K562 (cell line): ENCODE measurements around the gene KAT7. TPM values are rescaled to one million over a fixed set of nuclear protein-coding genes. Genes with fewer than 3 reads are reported as not detected.

Experiments
- ARNT ChIP-seq, 2 experiments: fragments of 450-650 bp; IDR thresholded peaks; 2 replicates each; pipeline ENCODE4 v1.6.1; 2016; ENCODE audit warnings: mild to moderate bottlenecking in 1 of 2
- BACH1 ChIP-seq: fragments of 200-800 bp; sonication (Bioruptor generic); IDR thresholded peaks from 2 replicates; pipeline ENCODE4 v1.6.1; 2016; ENCODE audit warnings: missing genetic modification characterization, missing compliant biosample characterization
- DPF2 ChIP-seq: fragments of 450-650 bp; IDR thresholded peaks from 2 replicates; pipeline ENCODE4 v1.6.1; 2016
- NR3C1 ChIP-seq: sonication (generic); formaldehyde crosslinking; IDR thresholded peaks from 2 replicates; pipeline ENCODE4 v1.8.1; 2022; ENCODE audit warnings: missing genetic modification reagents
- RHOXF2B ChIP-seq: fragments of 250-450 bp; sonication (Bioruptor Pico); conservative IDR thresholded peaks from 2 replicates; pipeline ENCODE4 v1.5.1; 2021
- ZBTB40 ChIP-seq, 2 experiments: fragments of 450-650 bp in 1 of 2; sonication (generic) in 1 of 2; formaldehyde crosslinking in 1 of 2; IDR thresholded peaks; 2 replicates each; pipeline versions ENCODE4 v1.7.1 to v1.9.0; 2016 to 2022; ENCODE audit warnings: inconsistent platforms in 1 of 2, mild to moderate bottlenecking in 1 of 2, missing genetic modification reagents in 1 of 2
- ZNF274 ChIP-seq: IDR thresholded peaks from 2 replicates; pipeline ENCODE4 v1.6.1; 2011; ENCODE audit warnings: low read depth, mild to moderate bottlenecking, low read length, moderate library complexity, borderline replicate concordance
- polyA plus RNA-seq, 8 experiments: library from polyadenylated mRNA; depleted of rRNA in 4 of 8; stranded (reverse) in 5 of 8; unstranded in 3 of 8; fragments of >200 nt; fragmentation: Nextera tagmentation in 2 of 8; fragmentation: Illumina TruSeq in 1 of 8; extraction: Ambion mirVana in 2 of 8; extraction: Trizol in 1 of 8; gene quantifications; 2 replicates each; pipeline versions ENCODE4 v1.2.1 to v1.2.3, GENCODE V29; 2011 to 2014; ENCODE audit warnings: inconsistent platforms in 1 of 8, missing spikeins in 1 of 8
- total RNA-seq, 7 experiments: library from RNA; depleted of rRNA in 6 of 7; stranded (reverse); fragments of >200 nt in 6 of 7; fragmentation: Illumina TruSeq in 2 of 7; extraction: Trizol in 2 of 7; gene quantifications; 2 replicates each; pipeline versions ENCODE4 v1.2.1 to v1.2.3, GENCODE V29; 2011 to 2021; ENCODE audit warnings: low replicate concordance in 1 of 7
- TF ChIP-seq, protein P1 (sequence below): fragments of 450-650 bp; IDR thresholded peaks from 2 replicates; pipeline ENCODE4 v1.6.1; 2016; ENCODE audit warnings: antibody characterized with exemption
- TF ChIP-seq, protein P2 (sequence below): fragments of 450-650 bp; conservative IDR thresholded peaks from 2 replicates; pipeline ENCODE4 v1.6.1; 2016; ENCODE audit warnings: missing genetic modification characterization, low read depth, mild to moderate bottlenecking, missing compliant biosample characterization, moderate library complexity

The KAT7 gene
- total and polyA plus RNA-seq, 9 of the 15 experiments (the other 6 are each of a cell fraction or from before 2014, with no cell fraction given), result 10.8 to 57.3 (median 34.8) TPM

- TF ChIP-seq ZBTB40 (IDR thresholded peaks at IDR 0.05) (0 out of 2 replicates have a peak, but pooled peaks have one; percentile 37), ZBTB40 (CRISPR knock-in tag; IDR thresholded peaks at IDR 0.05) (no peak), RHOXF2B (CRISPR knock-in tag) (no peak), BACH1 (tag) (peak; percentile 37; the same call in 1 of the 2 replicates), ZNF274 (no peak), ARNT (IDR thresholded peaks at IDR 0.05) (no peak), DPF2 (peak; percentile 78), NR3C1 (CRISPR knock-in tag) (no peak)
- TF ChIP-seq, protein P1, sequence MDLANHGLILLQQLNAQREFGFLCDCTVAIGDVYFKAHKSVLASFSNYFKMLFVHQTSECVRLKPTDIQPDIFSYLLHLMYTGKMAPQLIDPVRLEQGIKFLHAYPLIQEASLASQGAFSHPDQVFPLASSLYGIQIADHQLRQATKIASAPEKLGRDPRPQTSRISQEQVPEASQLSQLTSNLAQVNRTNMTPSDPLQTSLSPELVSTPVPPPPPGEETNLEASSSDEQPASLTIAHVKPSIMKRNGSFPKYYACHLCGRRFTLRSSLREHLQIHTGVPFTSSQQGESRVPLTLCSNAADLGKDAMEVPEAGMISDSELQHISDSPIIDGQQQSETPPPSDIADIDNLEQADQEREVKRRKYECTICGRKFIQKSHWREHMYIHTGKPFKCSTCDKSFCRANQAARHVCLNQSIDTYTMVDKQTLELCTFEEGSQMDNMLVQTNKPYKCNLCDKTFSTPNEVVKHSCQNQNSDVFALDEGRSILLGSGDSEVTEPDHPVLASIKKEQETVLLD, result no peak
- TF ChIP-seq, protein P2, sequence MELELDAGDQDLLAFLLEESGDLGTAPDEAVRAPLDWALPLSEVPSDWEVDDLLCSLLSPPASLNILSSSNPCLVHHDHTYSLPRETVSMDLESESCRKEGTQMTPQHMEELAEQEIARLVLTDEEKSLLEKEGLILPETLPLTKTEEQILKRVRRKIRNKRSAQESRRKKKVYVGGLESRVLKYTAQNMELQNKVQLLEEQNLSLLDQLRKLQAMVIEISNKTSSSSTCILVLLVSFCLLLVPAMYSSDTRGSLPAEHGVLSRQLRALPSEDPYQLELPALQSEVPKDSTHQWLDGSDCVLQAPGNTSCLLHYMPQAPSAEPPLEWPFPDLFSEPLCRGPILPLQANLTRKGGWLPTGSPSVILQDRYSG (tag), result no peak
Measured at GRCh38 chr17:49832840-49833599, 44.5 kb downstream of the KAT7 start (continued).
